Breast epithelium (tissue), 3 donors: ENCODE results near the gene BPNT1.

Source experiments
- POLR2A ChIP-seq: fragments of 450-650 bp; IDR thresholded peaks from one replicate; pipeline ENCODE4 v1.6.1; 2016; ENCODE audit warnings: antibody characterized with exemption, mild to moderate bottlenecking, moderate library complexity
- POLR2AphosphoS5 ChIP-seq, 3 donors: sonication (generic); formaldehyde crosslinking; IDR thresholded peaks; one replicate each; pipeline ENCODE4 v1.6.1; 2017; ENCODE audit warnings: antibody characterized with exemption in 3 of 3
- TF ChIP-seq, protein P1 (sequence below), 3 donors: fragments of 450-650 bp; IDR thresholded peaks; one replicate each; pipeline ENCODE4 v1.5.1; 2016 to 2017; ENCODE audit warnings: antibody characterized with exemption in 3 of 3, mild to moderate bottlenecking in 3 of 3, moderate library complexity in 3 of 3

DNA sequence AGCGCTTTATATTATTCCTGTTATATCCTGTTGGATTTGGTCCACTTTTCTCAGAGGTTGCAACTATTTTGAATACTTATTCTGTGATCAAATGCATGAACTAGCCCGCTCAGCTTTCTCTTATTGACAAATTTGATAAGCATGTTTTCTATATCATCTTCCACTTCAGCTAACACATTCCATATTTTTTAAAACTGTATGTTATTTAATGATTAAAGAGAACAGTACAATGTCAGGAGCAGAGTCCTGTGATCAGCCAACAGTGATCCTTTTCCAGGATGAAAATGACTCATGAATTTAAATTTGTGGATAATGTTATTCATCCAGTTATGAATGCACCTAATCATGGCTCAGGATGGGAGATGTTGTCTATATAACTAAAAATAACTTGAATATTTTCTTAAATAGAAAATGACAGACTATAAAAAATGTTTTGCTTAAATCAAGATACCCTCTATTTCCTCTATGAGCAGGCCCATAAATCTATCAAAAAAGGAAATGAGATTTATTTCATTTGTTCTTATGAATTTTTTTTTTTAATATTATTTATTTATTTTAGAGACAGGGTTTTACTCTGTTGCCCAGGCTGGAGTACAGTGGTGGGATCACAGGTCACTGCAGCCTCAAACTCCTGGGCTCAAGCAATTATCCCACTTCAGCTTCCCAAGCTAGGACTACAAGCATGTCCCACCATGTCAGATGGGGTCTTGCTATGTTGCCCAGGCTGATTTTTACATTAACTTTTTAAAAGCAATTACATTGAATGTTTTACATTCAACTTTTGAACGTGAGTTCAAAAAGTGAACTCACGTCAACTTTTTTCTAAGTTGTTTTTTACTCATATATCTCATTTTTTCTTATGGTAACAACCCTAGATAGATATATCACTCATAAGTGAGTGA, 12.5 kb downstream of the BPNT1 start:
- TF ChIP-seq, protein P1, sequence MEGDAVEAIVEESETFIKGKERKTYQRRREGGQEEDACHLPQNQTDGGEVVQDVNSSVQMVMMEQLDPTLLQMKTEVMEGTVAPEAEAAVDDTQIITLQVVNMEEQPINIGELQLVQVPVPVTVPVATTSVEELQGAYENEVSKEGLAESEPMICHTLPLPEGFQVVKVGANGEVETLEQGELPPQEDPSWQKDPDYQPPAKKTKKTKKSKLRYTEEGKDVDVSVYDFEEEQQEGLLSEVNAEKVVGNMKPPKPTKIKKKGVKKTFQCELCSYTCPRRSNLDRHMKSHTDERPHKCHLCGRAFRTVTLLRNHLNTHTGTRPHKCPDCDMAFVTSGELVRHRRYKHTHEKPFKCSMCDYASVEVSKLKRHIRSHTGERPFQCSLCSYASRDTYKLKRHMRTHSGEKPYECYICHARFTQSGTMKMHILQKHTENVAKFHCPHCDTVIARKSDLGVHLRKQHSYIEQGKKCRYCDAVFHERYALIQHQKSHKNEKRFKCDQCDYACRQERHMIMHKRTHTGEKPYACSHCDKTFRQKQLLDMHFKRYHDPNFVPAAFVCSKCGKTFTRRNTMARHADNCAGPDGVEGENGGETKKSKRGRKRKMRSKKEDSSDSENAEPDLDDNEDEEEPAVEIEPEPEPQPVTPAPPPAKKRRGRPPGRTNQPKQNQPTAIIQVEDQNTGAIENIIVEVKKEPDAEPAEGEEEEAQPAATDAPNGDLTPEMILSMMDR (IDR thresholded peaks at IDR 0.05): no peak
- TF ChIP-seq POLR2AphosphoS5 (IDR thresholded peaks at IDR 0.05): no peak
- TF ChIP-seq POLR2A: no peak
